RWPE1 (cell line): ENCODE measurements around the gene EBLN1.

Source experiments
- CTCF ChIA-PET: fragments of 350-600 bp; sonication (Branson Sonifier 250); formaldehyde crosslinking; extraction: SDS; loops from one replicate; lab custom pipeline; 2021; lab: Yijun Ruan, JAX
- POLR2A ChIA-PET: fragments of 400-600 bp; formaldehyde crosslinking; extraction: SDS; loops from one replicate; lab custom pipeline; 2020; ENCODE audit warnings: antibody characterized with exemption; ENCODE audit not compliant: low non-redundant PET; lab: Yijun Ruan, JAX
- DNase-seq: peaks from one replicate; pipeline ENCODE4 v3.0.0; 2012; ENCODE audit warnings: low spot score
- H3K27ac ChIP-seq: fragments of 450-650 bp; 2 replicates; pipeline ENCODE4 v1.5.1; 2017
- CTCF ChIP-seq: fragments of 450-650 bp; conservative IDR thresholded peaks from 2 replicates; pipeline ENCODE4 v1.5.1; 2017; ENCODE audit warnings: low read depth, mild to moderate bottlenecking

The EBLN1 gene

GRCh38 chr10:22245567-22245966, 27.8 kb upstream of the EBLN1 start:
- ChIA-PET CTCF (interaction anchor here (0.7 kb wide), 1 partner anchor 44 kb away, joined by 3 read pairs; no protein-coding TSS in a partner anchor), POLR2A (no interaction called here)
- H3K27ac ChIP-seq = no peak overlapping the region
- peak; percentile 36 for DNase-seq
- no peak for TF ChIP-seq CTCF

- ChIA-PET CTCF (interaction anchor here (0.7 kb wide), 1 partner anchor 43 kb away, joined by 3 read pairs; no protein-coding TSS in a partner anchor), POLR2A (no interaction called here)
- H3K27ac ChIP-seq = no peak overlapping the region
- TF ChIP-seq CTCF = no peak
- no peak for DNase-seq
These were observed 27.0 kb upstream of the EBLN1 start for GRCh38 chr10:22244855-22245254.

DNA sequence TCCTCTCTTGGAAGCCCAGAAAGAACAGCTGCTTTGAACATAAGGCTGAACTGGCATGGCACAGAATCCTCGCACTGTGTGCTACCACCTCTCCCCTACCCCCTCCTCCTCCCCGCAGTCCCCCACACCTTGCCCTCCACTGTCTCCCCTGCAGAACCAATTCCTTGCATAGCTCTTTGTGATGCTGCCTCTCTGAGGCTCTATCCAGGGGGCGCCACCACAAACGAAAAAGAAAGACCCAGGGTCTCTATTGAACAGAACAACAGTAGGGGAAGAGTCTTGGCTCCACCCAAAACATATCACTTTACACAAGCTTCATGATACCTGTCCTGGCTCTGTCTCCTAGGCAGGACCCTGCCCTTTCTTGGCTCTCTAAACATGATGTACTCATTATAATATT, 26.2 kb upstream of the EBLN1 start:
- ChIA-PET CTCF (interaction anchor here (0.6 to 1.1 kb wide), 2 partner anchors 14 to 1797 kb away, joined by 3 to 4 read pairs; no protein-coding TSS in a partner anchor), POLR2A (no interaction called here)
- TF ChIP-seq CTCF = no peak
- no peak overlapping the region for H3K27ac ChIP-seq
- no peak for DNase-seq

DNA sequence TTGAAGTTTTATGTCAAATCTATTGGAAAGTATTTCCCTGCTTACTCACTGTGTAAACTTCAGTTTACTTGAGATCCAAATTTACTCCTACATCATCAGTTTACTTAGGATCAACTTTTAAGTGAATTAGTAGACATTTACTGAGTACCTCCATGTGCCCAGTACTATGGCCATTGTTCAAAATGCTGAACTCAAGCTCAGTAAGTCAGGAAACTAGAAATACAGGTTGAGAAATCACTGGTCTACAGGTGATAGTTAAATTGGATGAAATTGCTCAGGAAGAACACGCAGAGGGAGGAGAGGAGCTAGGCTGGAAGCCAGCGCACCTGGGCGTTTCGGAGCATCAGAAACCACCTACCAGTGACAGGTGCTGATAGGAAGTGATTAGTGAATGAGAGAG, 25.5 kb upstream of the EBLN1 start:
- ChIA-PET POLR2A (no interaction called here), CTCF (interaction anchor here (0.7 to 1.1 kb wide), 2 partner anchors 13 to 184 kb away, joined by 4 read pairs; no protein-coding TSS in a partner anchor)
- no peak for TF ChIP-seq CTCF

GRCh38 chr10:22231260-22231659, 13.4 kb upstream of the EBLN1 start:
- TF ChIP-seq CTCF = no peak
- no peak for DNase-seq
- ChIA-PET CTCF (interaction anchor here (0.6 kb wide), 1 partner anchor 678 kb away, joined by 4 read pairs; no protein-coding TSS in a partner anchor), POLR2A (no interaction called here)
- no peak overlapping the region for H3K27ac ChIP-seq

More for the DNA sequence above, 25.5 kb upstream of the EBLN1 start:
- no peak for DNase-seq
- H3K27ac ChIP-seq = no peak overlapping the region

GRCh38 chr10:22230158-22230833, 12.5 kb upstream of the EBLN1 start:
- POLR2A ChIA-PET = no interaction called here
- no peak overlapping the region for H3K27ac ChIP-seq
- TF ChIP-seq CTCF = no peak
- CTCF ChIA-PET = interaction anchor here (1.1 kb wide), 1 partner anchor 13 kb away, joined by 4 read pairs; no protein-coding TSS in a partner anchor
- peak; percentile 26 for DNase-seq
